Activated naive CD4-positive, alpha-beta T cell treated with anti-CD3 and anti-CD28 coated beads, Interleukin-2, amount 10 ng/mL, durations not matched to agents 7 days and 5 days (primary cell): ENCODE data around the gene CORO1C.
"Not testable (repeated sequence)": the region's sequence is repeated elsewhere in the genome, so short reads cannot be mapped to it uniquely, and the experiment has no call there.

Experiments
- CTCF ChIA-PET: fragments of 350-600 bp; sonication (Branson Sonifier 250); formaldehyde crosslinking; loops from one replicate; lab custom pipeline; 2021; ENCODE audit warnings: antibody characterized with exemption; lab: Charles Lee
- DNase-seq: peaks from one replicate; pipeline ENCODE4 v3.0.0-alpha.2; 2020
- H3K27ac Mint-ChIP-seq: one replicate; pipeline ENCODE4 v1.8.0; 2021; ENCODE audit warnings: mild to moderate bottlenecking, moderate library complexity, mixed read lengths
- H3K27me3 Mint-ChIP-seq: one replicate; pipeline ENCODE4 v1.8.0; 2021; ENCODE audit warnings: mild to moderate bottlenecking, mixed read lengths
- H3K36me3 Mint-ChIP-seq: one replicate; pipeline ENCODE4 v1.8.0; 2021; ENCODE audit warnings: mixed read lengths
- H3K4me1 Mint-ChIP-seq: one replicate; pipeline ENCODE4 v1.8.0; 2021; ENCODE audit warnings: mixed read lengths
- H3K4me3 Mint-ChIP-seq: one replicate; pipeline ENCODE4 v1.8.0; 2021; ENCODE audit warnings: mild to moderate bottlenecking, moderate library complexity, mixed read lengths
- H3K9me3 Mint-ChIP-seq: one replicate; pipeline ENCODE4 v1.8.0; 2021; ENCODE audit warnings: mixed read lengths

CORO1C gene

DNA sequence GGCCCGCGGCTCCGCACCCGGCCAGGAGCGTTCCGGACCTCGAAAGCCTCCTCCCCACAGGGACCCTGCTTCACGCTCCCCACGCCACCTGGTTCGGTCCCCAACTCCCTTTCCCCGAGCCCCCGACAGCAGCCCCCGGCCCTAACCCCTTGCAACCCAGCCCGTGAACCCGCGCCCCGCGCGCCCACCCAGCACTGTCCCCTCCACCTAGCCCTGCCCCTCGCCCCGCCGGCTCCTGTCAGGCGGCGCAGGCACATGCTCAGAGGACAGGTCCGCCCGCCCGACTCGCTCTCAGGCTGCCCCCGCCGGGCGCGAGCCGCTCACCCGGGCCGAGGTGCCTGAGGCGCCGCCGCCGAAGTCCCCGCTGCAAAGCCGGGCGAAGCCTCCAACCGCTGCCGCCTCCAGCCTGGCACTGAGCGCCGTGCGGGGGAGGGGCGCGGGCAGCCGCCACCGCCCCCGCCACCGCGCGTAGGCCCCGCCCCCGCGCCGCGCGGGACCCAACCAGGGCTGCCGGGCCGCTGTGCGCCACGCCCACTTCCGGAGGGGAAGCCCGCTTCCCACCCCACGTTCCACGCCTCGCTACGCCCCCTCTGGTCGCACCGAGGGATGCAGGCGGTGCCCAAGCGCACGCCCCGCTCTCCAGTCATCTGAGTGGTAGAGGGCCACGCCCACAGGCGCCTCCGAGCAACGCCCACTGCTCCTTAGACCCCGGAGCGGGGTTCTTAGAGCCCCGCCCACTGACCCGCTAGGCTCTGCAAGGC lies at the start of gene CORO1C:
TSS of gene CORO1C (minus strand) at position 414 of the 761 bp plus-strand sequence. CDS start 30,200 bp downstream, outside the sequence.
- H3K27ac Mint-ChIP-seq, result peak within 1 kb of the TSS; percentile 93
- H3K27me3 Mint-ChIP-seq, result peaks cover 16% of the 10 kb centered on the region
- DNase-seq, result peak; percentile 97
- peaks cover 33% of the 10 kb centered on the region for H3K4me1 Mint-ChIP-seq
- no peaks in the 10 kb centered on the region for H3K9me3 Mint-ChIP-seq
- H3K36me3 Mint-ChIP-seq, result no peaks in the 10 kb centered on the region
- peak within 1 kb of the TSS; percentile 89 for H3K4me3 Mint-ChIP-seq
- CTCF ChIA-PET, result interaction anchor here (0.6 to 1.4 kb wide), 5 partner anchors 65 to 587 kb away, joined by 3 to 6 read pairs (median 4); no protein-coding TSS in a partner anchor

- no peaks in the 10 kb centered on the region for H3K4me1 Mint-ChIP-seq
- CTCF ChIA-PET, result no interaction called here
- no peak overlapping the region for H3K4me3 Mint-ChIP-seq
- no peaks in the 10 kb centered on the region for H3K9me3 Mint-ChIP-seq
- H3K27me3 Mint-ChIP-seq, result peaks cover 9% of the 10 kb centered on the region
- no peaks in the 10 kb centered on the region for H3K36me3 Mint-ChIP-seq
- DNase-seq, result no peak
- H3K27ac Mint-ChIP-seq, result no peak overlapping the region
Observed at GRCh38 chr12:108779998-108780688, 48.8 kb upstream of the CORO1C start.

DNA sequence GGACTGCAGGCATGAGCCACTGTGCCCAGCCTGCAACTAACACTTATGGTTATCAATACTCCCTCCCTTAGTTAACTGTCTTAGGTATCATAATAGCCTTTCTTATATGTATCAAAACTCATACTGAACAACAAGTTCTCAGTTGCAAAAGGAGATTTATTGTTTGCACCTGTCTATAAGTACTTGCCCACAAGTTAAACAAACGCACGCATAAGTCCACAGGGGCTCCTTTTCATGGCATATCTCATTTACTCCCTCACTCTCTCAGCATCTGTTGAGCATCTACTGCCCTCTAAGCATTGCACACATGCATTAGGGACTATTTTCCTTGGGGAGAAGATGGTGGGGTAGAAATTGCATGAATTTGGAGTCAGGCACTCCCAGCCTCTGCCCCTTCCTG lies 46.7 kb upstream of the CORO1C start:
- CTCF ChIA-PET, result interaction anchor here (1.0 kb wide), 1 partner anchor 114 kb away, joined by 3 read pairs; no protein-coding TSS in a partner anchor
- H3K4me1 Mint-ChIP-seq, result no peaks in the 10 kb centered on the region
- no peaks in the 10 kb centered on the region for H3K36me3 Mint-ChIP-seq
- DNase-seq, result no peak
- H3K27me3 Mint-ChIP-seq, result peaks cover 18% of the 10 kb centered on the region
- no peaks in the 10 kb centered on the region for H3K9me3 Mint-ChIP-seq
- H3K27ac Mint-ChIP-seq, result no peak overlapping the region
- H3K4me3 Mint-ChIP-seq, result no peak overlapping the region

DNA sequence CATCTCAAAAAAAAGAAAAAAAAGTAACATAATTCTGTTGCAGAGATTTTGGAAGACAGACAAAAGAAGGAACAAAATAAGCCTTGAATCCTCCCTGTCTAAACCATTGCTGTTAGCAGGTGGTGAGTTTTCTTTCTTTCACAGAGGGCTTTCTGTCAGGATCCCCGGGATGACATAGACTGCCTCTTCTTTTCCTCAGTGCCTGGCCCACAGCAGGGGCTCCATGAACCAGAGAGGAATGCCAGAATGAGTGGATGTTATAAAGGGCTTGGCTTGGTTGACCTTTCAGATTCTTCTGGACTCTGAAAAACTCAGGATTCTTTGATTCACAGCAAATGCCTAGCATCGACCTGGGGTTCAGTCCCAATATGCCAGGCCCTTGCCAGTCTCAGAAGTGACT lies 45.8 kb upstream of the CORO1C start:
- H3K9me3 Mint-ChIP-seq, result no peaks in the 10 kb centered on the region
- no peak overlapping the region for H3K4me3 Mint-ChIP-seq
- H3K4me1 Mint-ChIP-seq, result no peaks in the 10 kb centered on the region
- H3K36me3 Mint-ChIP-seq, result no peaks in the 10 kb centered on the region
- CTCF ChIA-PET, result interaction anchor here (1.0 kb wide), 1 partner anchor 113 kb away, joined by 3 read pairs; no protein-coding TSS in a partner anchor
- DNase-seq, result no peak
- peaks cover 18% of the 10 kb centered on the region for H3K27me3 Mint-ChIP-seq
- no peak overlapping the region for H3K27ac Mint-ChIP-seq

DNA sequence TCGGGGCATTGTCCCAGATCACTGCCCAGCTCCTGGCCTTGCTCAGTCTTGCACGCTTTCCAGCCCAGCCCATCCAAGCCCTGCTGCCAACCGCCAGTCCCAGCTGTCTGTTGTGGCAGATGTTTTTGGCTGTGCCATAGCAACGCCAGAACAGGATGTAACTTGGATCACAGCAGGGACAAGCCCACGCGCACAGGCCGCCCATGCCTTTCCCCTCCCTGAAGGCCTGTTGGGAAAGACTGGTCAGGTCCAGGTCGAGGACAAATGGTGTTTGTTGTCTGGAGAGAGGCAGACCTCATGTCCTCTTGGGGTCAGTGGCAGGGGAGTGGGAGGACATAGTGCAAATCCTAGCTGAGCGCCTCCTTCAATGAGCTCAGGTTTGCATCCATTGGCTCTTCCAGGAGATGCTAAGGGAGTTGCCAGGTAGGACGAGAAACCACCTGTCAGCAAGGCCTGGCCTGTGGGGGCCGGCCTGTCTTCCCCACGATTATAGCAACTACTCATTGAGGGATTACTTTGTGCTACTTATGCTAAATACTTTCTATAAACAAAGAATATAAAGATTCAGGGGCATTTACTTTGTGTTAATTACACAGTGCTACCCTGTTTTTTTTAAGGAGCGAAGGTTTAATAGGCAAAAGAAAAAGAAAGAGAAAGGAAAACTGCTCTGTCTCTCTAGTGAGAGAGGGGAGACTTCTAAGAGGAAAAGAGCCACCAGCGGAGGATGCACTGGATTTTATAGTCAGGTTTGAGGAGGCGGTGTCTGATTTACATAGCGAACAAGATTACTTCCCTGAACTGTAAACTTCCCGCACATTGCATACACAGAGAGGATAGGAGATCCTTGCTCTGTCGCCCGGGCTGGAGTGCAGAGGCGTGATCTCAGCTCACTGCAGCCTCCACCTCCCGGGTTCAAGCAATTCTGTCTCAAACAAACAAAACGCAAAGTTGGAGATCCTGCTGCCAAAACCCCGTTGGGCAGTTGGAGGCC lies 42.8 kb upstream of the CORO1C start:
- no peak overlapping the region for H3K4me3 Mint-ChIP-seq
- peaks cover 30% of the 10 kb centered on the region for H3K27me3 Mint-ChIP-seq
- H3K36me3 Mint-ChIP-seq, result no peaks in the 10 kb centered on the region
- DNase-seq, result no peak
- no peak overlapping the region for H3K27ac Mint-ChIP-seq
- H3K9me3 Mint-ChIP-seq, result no peaks in the 10 kb centered on the region
- H3K4me1 Mint-ChIP-seq, result peaks cover under 1% of the 10 kb centered on the region
- CTCF ChIA-PET, result no interaction called here

DNA sequence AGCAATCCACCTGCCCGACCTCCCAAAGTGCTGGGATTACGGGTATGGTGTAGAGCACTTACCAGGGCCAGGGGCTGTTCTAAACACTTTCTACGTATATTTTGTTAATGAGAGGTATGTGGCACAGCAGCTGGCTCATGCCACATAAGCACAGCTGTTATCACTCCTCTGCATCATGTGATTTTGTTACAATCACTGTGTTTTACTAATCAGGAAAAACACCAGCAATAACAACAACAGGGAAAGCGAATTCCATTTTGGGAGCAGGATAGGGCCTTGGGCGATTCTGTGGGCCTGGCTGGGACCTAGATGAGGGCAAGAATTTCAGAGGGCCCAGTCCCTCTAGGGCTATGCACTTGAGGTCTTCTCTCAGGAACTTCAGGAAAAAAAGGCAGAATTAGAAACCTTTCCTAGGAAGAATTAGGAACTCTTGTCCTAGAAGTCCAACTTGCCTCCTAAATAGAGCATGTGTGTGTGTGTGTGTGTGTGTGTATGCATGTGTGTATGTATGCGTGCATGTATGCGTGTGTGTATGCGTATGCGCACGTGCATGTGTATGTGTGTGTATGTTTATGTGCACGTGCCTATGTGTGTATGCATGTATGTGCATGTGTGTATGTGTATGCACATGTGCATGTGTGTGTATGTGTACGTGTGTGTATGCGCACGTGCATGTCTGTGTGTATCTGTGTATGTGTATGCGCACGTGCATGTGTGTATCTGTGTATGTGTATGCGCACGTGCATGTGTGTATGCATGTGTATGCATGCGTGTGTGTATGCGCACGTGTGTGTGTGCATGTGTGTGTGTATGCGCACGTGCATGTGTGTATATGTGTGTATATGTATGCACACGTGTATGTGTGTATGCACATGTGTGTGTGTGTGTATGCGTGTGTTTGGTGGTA lies 41.8 kb upstream of the CORO1C start:
- peaks cover 3% of the 10 kb centered on the region for H3K4me1 Mint-ChIP-seq
- DNase-seq, result no peak
- H3K4me3 Mint-ChIP-seq, result no peak overlapping the region
- peaks cover 35% of the 10 kb centered on the region for H3K27me3 Mint-ChIP-seq
- H3K36me3 Mint-ChIP-seq, result no peaks in the 10 kb centered on the region
- CTCF ChIA-PET, result interaction anchor here (1.4 kb wide), 1 partner anchor 109 kb away, joined by 4 read pairs; no protein-coding TSS in a partner anchor
- H3K27ac Mint-ChIP-seq, result no peak overlapping the region
- H3K9me3 Mint-ChIP-seq, result no peaks in the 10 kb centered on the region

DNA sequence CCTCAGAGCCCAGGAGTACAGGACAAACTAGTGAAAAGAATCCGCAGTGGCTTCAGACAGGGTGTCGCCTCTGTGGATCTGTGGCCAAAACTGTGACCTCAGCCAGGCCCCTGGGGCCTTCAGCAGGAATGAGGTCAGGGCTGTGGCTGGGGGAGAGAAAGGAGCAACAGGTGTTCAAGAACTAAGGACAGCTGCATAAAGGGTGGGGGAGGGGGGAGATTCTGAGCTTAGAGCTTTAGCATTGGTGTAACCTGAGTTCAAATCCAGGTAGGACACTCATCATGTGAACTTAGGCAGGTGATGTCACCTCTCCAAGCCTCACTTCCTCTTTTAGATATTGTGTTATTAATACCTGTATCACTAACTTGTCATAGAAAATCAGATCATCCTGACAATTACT lies 40.9 kb upstream of the CORO1C start:
- peaks cover 3% of the 10 kb centered on the region for H3K4me1 Mint-ChIP-seq
- H3K27me3 Mint-ChIP-seq, result peaks cover 44% of the 10 kb centered on the region
- DNase-seq, result no peak
- no peak overlapping the region for H3K27ac Mint-ChIP-seq
- no peaks in the 10 kb centered on the region for H3K9me3 Mint-ChIP-seq
- no peak overlapping the region for H3K4me3 Mint-ChIP-seq
- CTCF ChIA-PET, result interaction anchor here (1.4 to 1.8 kb wide), 2 partner anchors 11 to 108 kb away, joined by 4 to 6 read pairs; no protein-coding TSS in a partner anchor
- no peaks in the 10 kb centered on the region for H3K36me3 Mint-ChIP-seq

DNA sequence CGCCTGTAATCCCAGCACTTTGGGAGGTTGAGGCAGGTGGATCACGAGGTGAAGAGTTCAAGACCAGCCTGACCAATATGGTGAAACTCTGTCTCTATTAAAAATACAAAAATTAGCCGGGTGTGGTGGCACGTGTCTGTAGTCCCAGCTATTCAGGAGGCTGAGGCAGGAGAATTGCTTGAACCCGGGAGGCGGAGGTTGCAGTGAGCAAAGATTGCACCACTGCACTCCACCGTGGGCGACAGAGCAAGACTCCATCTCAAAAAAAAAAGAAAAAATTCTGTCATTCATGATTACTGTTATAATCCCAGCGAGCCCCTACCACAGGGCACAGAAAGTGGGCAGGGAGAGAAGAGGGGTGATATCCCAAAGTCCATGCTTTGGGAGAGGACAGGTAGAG lies 40.5 kb upstream of the CORO1C start:
- CTCF ChIA-PET, result interaction anchor here (1.4 to 1.8 kb wide), 2 partner anchors 11 to 107 kb away, joined by 4 to 6 read pairs; no protein-coding TSS in a partner anchor
- H3K27ac Mint-ChIP-seq, H3K9me3 Mint-ChIP-seq, H3K36me3 Mint-ChIP-seq, H3K4me3 Mint-ChIP-seq, H3K4me1 Mint-ChIP-seq, DNase-seq: not testable (repeated sequence)
- peaks cover 45% of the 10 kb centered on the region for H3K27me3 Mint-ChIP-seq

DNA sequence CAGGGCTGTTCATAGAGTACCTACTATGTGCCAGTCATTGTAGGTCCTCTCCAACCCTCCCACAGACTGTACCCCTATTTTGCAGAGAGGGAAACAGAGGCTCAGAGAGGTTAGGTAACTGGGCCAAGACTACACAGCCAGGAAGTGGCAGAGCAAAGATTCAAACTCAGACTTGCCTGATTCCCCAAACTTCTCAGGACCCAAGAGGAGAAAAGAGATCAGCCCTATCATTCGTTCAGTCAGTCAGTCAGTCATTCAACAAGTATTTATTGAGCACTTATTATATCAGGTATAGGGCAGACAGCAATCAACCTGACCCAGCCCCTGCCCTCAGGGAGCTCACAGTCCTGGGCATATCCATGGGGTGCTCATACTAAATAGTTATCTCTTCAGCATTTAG lies 39.6 kb upstream of the CORO1C start:
- no peak for DNase-seq
- Mint-ChIP-seq H3K4me3 (no peak overlapping the region), H3K9me3 (no peaks in the 10 kb centered on the region), H3K27me3 (peaks cover 45% of the 10 kb centered on the region), H3K27ac (no peak overlapping the region), H3K36me3 (no peaks in the 10 kb centered on the region), H3K4me1 (peaks cover 3% of the 10 kb centered on the region)
- CTCF ChIA-PET, result interaction anchor here (1.8 kb wide), 1 partner anchor 12 kb away, joined by 6 read pairs; no protein-coding TSS in a partner anchor

GRCh38 chr12:108770269-108770829 lies 39.0 kb upstream of the CORO1C start:
- no peak for DNase-seq
- Mint-ChIP-seq H3K4me1 (peaks cover 3% of the 10 kb centered on the region), H3K27me3 (peaks cover 45% of the 10 kb centered on the region), H3K27ac (no peak overlapping the region), H3K9me3 (no peaks in the 10 kb centered on the region), H3K36me3 (no peaks in the 10 kb centered on the region), H3K4me3 (no peak overlapping the region)
- CTCF ChIA-PET, result no interaction called here

DNA sequence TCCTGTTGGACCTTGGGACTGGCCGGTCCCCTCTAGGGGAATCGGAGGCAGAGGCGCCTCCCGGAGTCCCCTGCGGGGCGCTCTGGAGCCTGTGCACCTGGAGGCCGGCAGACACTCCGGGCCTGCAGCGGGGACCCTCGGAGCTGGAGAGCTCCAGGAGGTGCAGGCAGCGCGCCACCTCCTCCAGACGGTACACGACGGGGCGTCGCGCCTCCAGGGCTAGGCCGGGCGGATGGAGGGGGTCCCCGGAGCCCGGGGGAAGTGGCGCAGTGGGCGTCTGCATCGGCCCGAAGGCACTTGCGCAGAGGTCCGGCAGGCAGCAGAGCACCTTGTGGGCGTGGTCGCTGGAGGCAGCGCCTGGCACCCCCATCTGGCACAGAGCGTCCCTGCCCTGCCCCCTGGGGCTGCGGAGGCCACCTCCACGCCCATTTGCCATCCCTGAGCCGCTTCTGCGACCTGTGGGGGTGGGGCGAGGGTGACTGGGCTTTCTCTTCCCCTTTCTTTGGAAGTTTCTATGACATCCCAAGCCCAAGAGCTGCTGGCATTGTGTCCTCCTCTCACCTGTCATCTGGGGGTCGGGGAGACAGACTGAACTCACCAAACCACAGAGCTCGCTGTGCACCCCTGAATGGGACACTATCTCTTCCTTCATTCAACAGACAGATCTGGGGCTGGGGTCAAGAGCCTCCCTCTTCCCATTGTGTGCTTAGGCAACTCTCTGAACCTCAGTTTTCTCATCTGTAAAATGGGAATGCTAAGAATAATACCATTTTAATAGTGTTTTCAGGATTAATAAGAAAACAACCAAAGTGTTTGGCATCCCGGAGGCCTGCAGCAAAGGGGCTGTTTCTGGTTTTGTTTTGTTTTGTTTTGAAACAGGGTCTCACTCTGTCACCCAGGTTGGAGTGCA lies 37.5 kb upstream of the CORO1C start:
- H3K4me1 Mint-ChIP-seq, result peaks cover 3% of the 10 kb centered on the region
- peak; percentile 25 for DNase-seq
- CTCF ChIA-PET, result no interaction called here
- no peak overlapping the region for H3K27ac Mint-ChIP-seq
- no peaks in the 10 kb centered on the region for H3K9me3 Mint-ChIP-seq
- no peak overlapping the region for H3K4me3 Mint-ChIP-seq
- no peaks in the 10 kb centered on the region for H3K36me3 Mint-ChIP-seq
- H3K27me3 Mint-ChIP-seq, result peaks cover 35% of the 10 kb centered on the region

DNA sequence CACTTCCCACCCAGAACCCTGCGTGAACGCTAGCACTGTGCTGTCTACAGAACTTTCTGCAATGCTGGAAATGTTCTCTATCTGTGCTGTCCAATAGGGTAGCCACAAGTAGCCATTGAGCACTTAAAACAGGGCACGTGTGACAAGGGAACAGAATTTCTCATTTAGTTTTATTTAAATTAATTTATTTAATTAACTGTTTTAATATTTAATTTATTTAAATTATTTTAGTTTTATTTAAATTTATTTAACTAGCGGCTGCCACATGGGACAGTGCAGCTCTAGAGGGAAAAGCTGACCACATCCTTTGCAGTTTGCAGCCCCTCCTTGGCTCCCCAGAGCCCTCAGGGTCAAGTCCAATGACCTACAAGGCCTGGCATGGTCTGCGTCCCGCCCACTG lies 35.0 kb upstream of the CORO1C start:
- H3K27me3 Mint-ChIP-seq, result peaks cover 35% of the 10 kb centered on the region
- H3K9me3 Mint-ChIP-seq, result no peaks in the 10 kb centered on the region
- CTCF ChIA-PET, result no interaction called here
- no peaks in the 10 kb centered on the region for H3K36me3 Mint-ChIP-seq
- H3K27ac Mint-ChIP-seq, result no peak overlapping the region
- peaks cover 3% of the 10 kb centered on the region for H3K4me1 Mint-ChIP-seq
- H3K4me3 Mint-ChIP-seq, result no peak overlapping the region
- no peak for DNase-seq
